Panc1 (cell line): ENCODE measurements around the gene MBNL2.

ENCODE experiments used
- POLR2AphosphoS5 ChIP-seq: IDR thresholded peaks from 2 replicates; pipeline ENCODE4 v1.6.1; 2012; ENCODE audit warnings: mild to moderate bottlenecking, low read depth, low read length, moderate library complexity
- SIN3A ChIP-seq: IDR thresholded peaks from 2 replicates; pipeline ENCODE4 v1.6.1; 2012; ENCODE audit warnings: low read depth, mild to moderate bottlenecking, low read length, moderate library complexity, borderline replicate concordance; ENCODE audit not compliant: insufficient read depth
- TCF7L2 ChIP-seq: IDR thresholded peaks from 2 replicates; pipeline ENCODE4 v1.6.1; 2011; ENCODE audit warnings: mild to moderate bottlenecking, low read depth, low read length, inconsistent platforms
- TF ChIP-seq, protein P1 (sequence below), 2 experiments: IDR thresholded peaks; 2 replicates each; pipeline ENCODE4 v1.6.1; 2011 to 2012; ENCODE audit warnings: low read depth in 2 of 2, control low read depth in 1 of 2, low read length in 1 of 2, mild to moderate bottlenecking in 1 of 2, moderate library complexity in 1 of 2; ENCODE audit not compliant: insufficient read depth in 1 of 2
- TF ChIP-seq, protein P2 (sequence below): fragments of 450-650 bp; IDR thresholded peaks from 2 replicates; pipeline ENCODE4 v1.5.1; 2017; ENCODE audit warnings: mild to moderate bottlenecking

DNA sequence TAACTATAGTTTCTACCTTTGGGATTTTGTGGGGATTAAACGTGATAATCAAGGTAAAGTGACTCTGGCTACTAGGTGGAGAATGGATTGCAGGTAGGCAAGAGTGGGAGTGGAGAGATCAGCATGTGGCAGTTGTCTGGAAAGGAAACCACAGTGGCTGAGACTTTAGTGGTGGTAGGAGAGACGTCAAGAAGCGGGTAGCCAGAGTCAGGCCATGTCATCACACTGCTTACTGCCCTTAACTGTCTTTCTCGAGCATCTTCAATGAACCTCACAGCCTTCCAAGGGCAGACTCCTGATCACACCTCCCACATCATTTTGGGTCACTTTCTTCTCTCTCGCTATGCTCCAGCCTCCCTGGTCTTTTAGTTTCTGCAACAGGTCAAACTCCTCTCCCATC, 28.6 kb upstream of the MBNL2 start:
- TF ChIP-seq, protein P1, sequence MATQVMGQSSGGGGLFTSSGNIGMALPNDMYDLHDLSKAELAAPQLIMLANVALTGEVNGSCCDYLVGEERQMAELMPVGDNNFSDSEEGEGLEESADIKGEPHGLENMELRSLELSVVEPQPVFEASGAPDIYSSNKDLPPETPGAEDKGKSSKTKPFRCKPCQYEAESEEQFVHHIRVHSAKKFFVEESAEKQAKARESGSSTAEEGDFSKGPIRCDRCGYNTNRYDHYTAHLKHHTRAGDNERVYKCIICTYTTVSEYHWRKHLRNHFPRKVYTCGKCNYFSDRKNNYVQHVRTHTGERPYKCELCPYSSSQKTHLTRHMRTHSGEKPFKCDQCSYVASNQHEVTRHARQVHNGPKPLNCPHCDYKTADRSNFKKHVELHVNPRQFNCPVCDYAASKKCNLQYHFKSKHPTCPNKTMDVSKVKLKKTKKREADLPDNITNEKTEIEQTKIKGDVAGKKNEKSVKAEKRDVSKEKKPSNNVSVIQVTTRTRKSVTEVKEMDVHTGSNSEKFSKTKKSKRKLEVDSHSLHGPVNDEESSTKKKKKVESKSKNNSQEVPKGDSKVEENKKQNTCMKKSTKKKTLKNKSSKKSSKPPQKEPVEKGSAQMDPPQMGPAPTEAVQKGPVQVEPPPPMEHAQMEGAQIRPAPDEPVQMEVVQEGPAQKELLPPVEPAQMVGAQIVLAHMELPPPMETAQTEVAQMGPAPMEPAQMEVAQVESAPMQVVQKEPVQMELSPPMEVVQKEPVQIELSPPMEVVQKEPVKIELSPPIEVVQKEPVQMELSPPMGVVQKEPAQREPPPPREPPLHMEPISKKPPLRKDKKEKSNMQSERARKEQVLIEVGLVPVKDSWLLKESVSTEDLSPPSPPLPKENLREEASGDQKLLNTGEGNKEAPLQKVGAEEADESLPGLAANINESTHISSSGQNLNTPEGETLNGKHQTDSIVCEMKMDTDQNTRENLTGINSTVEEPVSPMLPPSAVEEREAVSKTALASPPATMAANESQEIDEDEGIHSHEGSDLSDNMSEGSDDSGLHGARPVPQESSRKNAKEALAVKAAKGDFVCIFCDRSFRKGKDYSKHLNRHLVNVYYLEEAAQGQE (IDR thresholded peaks at IDR 0.05; ENCODE audit: insufficient read depth in 1 of 2, low read depth in 2 of 2, low read length in 1 of 2), result no peak
- TF ChIP-seq TCF7L2 (no peak), POLR2AphosphoS5 (no peak), SIN3A (no peak)
- TF ChIP-seq, protein P2, sequence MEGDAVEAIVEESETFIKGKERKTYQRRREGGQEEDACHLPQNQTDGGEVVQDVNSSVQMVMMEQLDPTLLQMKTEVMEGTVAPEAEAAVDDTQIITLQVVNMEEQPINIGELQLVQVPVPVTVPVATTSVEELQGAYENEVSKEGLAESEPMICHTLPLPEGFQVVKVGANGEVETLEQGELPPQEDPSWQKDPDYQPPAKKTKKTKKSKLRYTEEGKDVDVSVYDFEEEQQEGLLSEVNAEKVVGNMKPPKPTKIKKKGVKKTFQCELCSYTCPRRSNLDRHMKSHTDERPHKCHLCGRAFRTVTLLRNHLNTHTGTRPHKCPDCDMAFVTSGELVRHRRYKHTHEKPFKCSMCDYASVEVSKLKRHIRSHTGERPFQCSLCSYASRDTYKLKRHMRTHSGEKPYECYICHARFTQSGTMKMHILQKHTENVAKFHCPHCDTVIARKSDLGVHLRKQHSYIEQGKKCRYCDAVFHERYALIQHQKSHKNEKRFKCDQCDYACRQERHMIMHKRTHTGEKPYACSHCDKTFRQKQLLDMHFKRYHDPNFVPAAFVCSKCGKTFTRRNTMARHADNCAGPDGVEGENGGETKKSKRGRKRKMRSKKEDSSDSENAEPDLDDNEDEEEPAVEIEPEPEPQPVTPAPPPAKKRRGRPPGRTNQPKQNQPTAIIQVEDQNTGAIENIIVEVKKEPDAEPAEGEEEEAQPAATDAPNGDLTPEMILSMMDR, result no peak
